Central memory CD8-positive, alpha-beta T cell (primary cell): ENCODE measurements around the gene SIK3.

ENCODE experiments used
- ATAC-seq: fragments of 150-1000 bp; cut with Tn5 transposase; replicated peaks from 2 replicates; pipeline ENCODE4 v1.10.0; 2022; ENCODE audit warnings: mild to moderate bottlenecking, moderate FRiP score, moderate number of reproducible peaks; ENCODE audit not compliant: poor library complexity, severe bottlenecking; ENCODE audit errors: extremely low read depth
- DNase-seq, 2 donors: peaks; one replicate each; pipeline ENCODE4 v3.0.0; 2021; ENCODE audit warnings: low spot score in 2 of 2
- H3K27ac Mint-ChIP-seq: one replicate; pipeline ENCODE4 v1.8.0; 2022; ENCODE audit warnings: low read depth, mild to moderate bottlenecking, moderate library complexity, mixed read lengths
- H3K27me3 Mint-ChIP-seq: one replicate; pipeline ENCODE4 v1.8.0; 2022; ENCODE audit warnings: mixed read lengths
- H3K36me3 Mint-ChIP-seq: one replicate; pipeline ENCODE4 v1.8.0; 2022; ENCODE audit warnings: mild to moderate bottlenecking, moderate library complexity, mixed read lengths; ENCODE audit not compliant: insufficient read depth
- H3K4me1 Mint-ChIP-seq: one replicate; pipeline ENCODE4 v1.8.0; 2022; ENCODE audit warnings: mixed read lengths
- H3K4me3 Mint-ChIP-seq: one replicate; pipeline ENCODE4 v1.8.0; 2022; ENCODE audit warnings: mild to moderate bottlenecking, moderate library complexity, mixed read lengths
- H3K9me3 Mint-ChIP-seq: one replicate; pipeline ENCODE4 v1.8.0; 2022; ENCODE audit warnings: mixed read lengths

SIK3 gene

GRCh38 chr11:116892374-116892773 lies 205.9 kb downstream of the SIK3 start:
- Mint-ChIP-seq H3K27ac (peak overlapping the region; percentile 15), H3K27me3 (no peaks in the 10 kb centered on the region), H3K36me3 (peaks cover 43% of the 10 kb centered on the region), H3K4me3 (no peak overlapping the region), H3K4me1 (peaks cover 30% of the 10 kb centered on the region), H3K9me3 (no peaks in the 10 kb centered on the region)
- no peak for DNase-seq
- no peak for ATAC-seq

GRCh38 chr11:116891746-116892145 lies 206.5 kb downstream of the SIK3 start:
- Mint-ChIP-seq H3K4me3 (no peak overlapping the region), H3K27me3 (no peaks in the 10 kb centered on the region), H3K4me1 (peaks cover 30% of the 10 kb centered on the region), H3K36me3 (peaks cover 38% of the 10 kb centered on the region), H3K9me3 (no peaks in the 10 kb centered on the region), H3K27ac (peak overlapping the region; percentile 15)
- no peak for ATAC-seq
- no peak for DNase-seq

GRCh38 chr11:116890607-116891006 lies 207.6 kb downstream of the SIK3 start:
- no peak for DNase-seq
- Mint-ChIP-seq H3K9me3 (no peaks in the 10 kb centered on the region), H3K27ac (peak overlapping the region; percentile 15), H3K27me3 (no peaks in the 10 kb centered on the region), H3K4me3 (no peak overlapping the region), H3K36me3 (peaks cover 40% of the 10 kb centered on the region), H3K4me1 (peaks cover 30% of the 10 kb centered on the region)
- no peak for ATAC-seq

- H3K27ac Mint-ChIP-seq: peak overlapping the region; percentile 15
- no peaks in the 10 kb centered on the region for H3K27me3 Mint-ChIP-seq
- DNase-seq (no peak), ATAC-seq (peak; percentile 71)
- peaks cover 43% of the 10 kb centered on the region for H3K36me3 Mint-ChIP-seq
- H3K9me3 Mint-ChIP-seq: no peaks in the 10 kb centered on the region
- no peak overlapping the region for H3K4me3 Mint-ChIP-seq
- peaks cover 28% of the 10 kb centered on the region for H3K4me1 Mint-ChIP-seq
Observed at GRCh38 chr11:116890193-116890592, 208.0 kb downstream of the SIK3 start.

GRCh38 chr11:116888884-116889549 lies 209.2 kb downstream of the SIK3 start:
- Mint-ChIP-seq H3K9me3 (no peaks in the 10 kb centered on the region), H3K4me3 (no peak overlapping the region), H3K27me3 (no peaks in the 10 kb centered on the region), H3K27ac (no peak overlapping the region), H3K36me3 (peaks cover 35% of the 10 kb centered on the region), H3K4me1 (peaks cover 23% of the 10 kb centered on the region)
- DNase-seq (no peak), ATAC-seq (no peak)

GRCh38 chr11:116888024-116888423 lies 210.2 kb downstream of the SIK3 start:
- peaks cover 26% of the 10 kb centered on the region for H3K36me3 Mint-ChIP-seq
- no peak for ATAC-seq
- H3K27ac Mint-ChIP-seq: no peak overlapping the region
- no peak for DNase-seq
- H3K4me3 Mint-ChIP-seq: no peak overlapping the region
- H3K9me3 Mint-ChIP-seq: no peaks in the 10 kb centered on the region
- peaks cover 23% of the 10 kb centered on the region for H3K4me1 Mint-ChIP-seq
- no peaks in the 10 kb centered on the region for H3K27me3 Mint-ChIP-seq

GRCh38 chr11:116885951-116886655 lies 212.1 kb downstream of the SIK3 start:
- Mint-ChIP-seq H3K36me3 (peaks cover 25% of the 10 kb centered on the region), H3K27me3 (no peaks in the 10 kb centered on the region), H3K9me3 (no peaks in the 10 kb centered on the region), H3K4me3 (no peak overlapping the region), H3K4me1 (peaks cover 12% of the 10 kb centered on the region), H3K27ac (no peak overlapping the region)
- ATAC-seq (no peak), DNase-seq (no peak)

- ATAC-seq: no peak
- Mint-ChIP-seq H3K27ac (peak overlapping the region; percentile 22), H3K4me3 (no peak overlapping the region), H3K4me1 (peaks cover 16% of the 10 kb centered on the region), H3K9me3 (no peaks in the 10 kb centered on the region), H3K27me3 (no peaks in the 10 kb centered on the region), H3K36me3 (peaks cover 15% of the 10 kb centered on the region)
- DNase-seq: no peak
Observed at GRCh38 chr11:116882386-116882785, 215.8 kb downstream of the SIK3 start.

- Mint-ChIP-seq H3K4me3 (no peak overlapping the region), H3K9me3 (no peaks in the 10 kb centered on the region), H3K4me1 (peaks cover 16% of the 10 kb centered on the region), H3K27ac (no peak overlapping the region), H3K27me3 (no peaks in the 10 kb centered on the region), H3K36me3 (peaks cover 13% of the 10 kb centered on the region)
- no peak for ATAC-seq
- no peak for DNase-seq
Observed at GRCh38 chr11:116881143-116881542, 217.1 kb downstream of the SIK3 start.

- peaks cover 16% of the 10 kb centered on the region for H3K4me1 Mint-ChIP-seq
- no peak overlapping the region for H3K4me3 Mint-ChIP-seq
- peaks cover 18% of the 10 kb centered on the region for H3K36me3 Mint-ChIP-seq
- H3K27me3 Mint-ChIP-seq: no peaks in the 10 kb centered on the region
- H3K9me3 Mint-ChIP-seq: no peaks in the 10 kb centered on the region
- peak overlapping the region; percentile 61 for H3K27ac Mint-ChIP-seq
- ATAC-seq: no peak
- DNase-seq: peak in 1 of 2 donors; percentile 19
Observed at GRCh38 chr11:116879800-116880625, 218.2 kb downstream of the SIK3 start.

- H3K27me3 Mint-ChIP-seq: no peaks in the 10 kb centered on the region
Observed at GRCh38 chr11:116876656-116877055, 221.6 kb downstream of the SIK3 start.

GRCh38 chr11:116875194-116875593 lies 223.0 kb downstream of the SIK3 start:
- peaks cover 25% of the 10 kb centered on the region for H3K4me1 Mint-ChIP-seq
- H3K9me3 Mint-ChIP-seq: no peaks in the 10 kb centered on the region
- no peak overlapping the region for H3K27ac Mint-ChIP-seq
- H3K36me3 Mint-ChIP-seq: peaks cover 49% of the 10 kb centered on the region
- ATAC-seq (no peak), DNase-seq (no peak)
- no peak overlapping the region for H3K4me3 Mint-ChIP-seq
- no peaks in the 10 kb centered on the region for H3K27me3 Mint-ChIP-seq

More at GRCh38 chr11:116876656-116877055, 221.6 kb downstream of the SIK3 start:
- no peak overlapping the region for H3K27ac Mint-ChIP-seq
- H3K4me1 Mint-ChIP-seq: peaks cover 17% of the 10 kb centered on the region
- H3K9me3 Mint-ChIP-seq: no peaks in the 10 kb centered on the region
- no peak overlapping the region for H3K4me3 Mint-ChIP-seq
- peaks cover 42% of the 10 kb centered on the region for H3K36me3 Mint-ChIP-seq
- DNase-seq: no peak
- no peak for ATAC-seq
